Gastrocnemius medialis (tissue), 4 donors: Measurements from ENCODE around the gene FIP1L1. TPM values are rescaled to one million over a fixed set of nuclear protein-coding genes. Genes with fewer than 3 reads are reported as not detected.

Experiments
- ATAC-seq, 2 donors: fragments of 150-250 bp; one replicate each; pipeline ENCODE4 v1.9.1; 2016
- DNase-seq, 2 donors: peaks; one replicate each; pipeline ENCODE4 v3.0.0-alpha.2; 2019
- H3K27ac ChIP-seq, 4 donors: fragments of 200-600 bp; sonication (generic); 1 replicate in 1 of 4; 2 replicates in 3 of 4; pipeline ENCODE4 v1.5.1; 2016 to 2018; ENCODE audit warnings: mild to moderate bottlenecking in 2 of 4, moderate library complexity in 1 of 4
- H3K27me3 ChIP-seq, 3 donors: fragments of 200-600 bp; sonication (generic) in 2 of 3; 1 replicate in 1 of 3; 2 replicates in 2 of 3; pipeline versions ENCODE4 v1.5.1 to v1.6.0; 2016 to 2019; ENCODE audit warnings: mild to moderate bottlenecking in 1 of 3, moderate library complexity in 1 of 3
- H3K36me3 ChIP-seq, 2 donors: fragments of 200-600 bp; sonication (generic) in 1 of 2; one replicate each; pipeline ENCODE4 v1.5.1; 2017 to 2018
- H3K4me1 ChIP-seq, 2 donors: fragments of 200-600 bp; sonication (generic) in 1 of 2; one replicate each; pipeline ENCODE4 v1.5.1; 2016 to 2017; ENCODE audit warnings: mild to moderate bottlenecking in 2 of 2
- H3K4me3 ChIP-seq, 4 donors: fragments of 200-600 bp; sonication (generic) in 3 of 4; 1 replicate in 1 of 4; 2 replicates in 3 of 4; pipeline ENCODE4 v1.5.1; 2016 to 2019; ENCODE audit warnings: mild to moderate bottlenecking in 2 of 4
- H3K9me3 ChIP-seq, 3 donors: fragments of 200-600 bp; sonication (generic) in 2 of 3; 1 replicate in 1 of 3; 2 replicates in 2 of 3; pipeline ENCODE4 v1.5.1; 2016 to 2019
- POLR2A ChIP-seq, 2 donors: fragments of 450-650 bp; IDR thresholded peaks; one replicate each; pipeline ENCODE4 v1.6.1; 2017; ENCODE audit warnings: antibody characterized with exemption in 2 of 2, mild to moderate bottlenecking in 2 of 2, moderate library complexity in 2 of 2
- in situ Hi-C, 4 donors: fragments of 200-750 bp; cut with MboI; loops; one replicate each; pipeline versions ENCODE4 v1.15.0 to v1.8.0; 2017; ENCODE audit warnings: low sequenced_read_pairs in 4 of 4
- intact Hi-C: fragments of 100-400 bp; cut with DNase I; formaldehyde crosslinking; loops from one replicate; pipeline ENCODE4 v1.15.1; 2023; ENCODE audit warnings: low total_unique reads
- total RNA-seq, 4 donors: library from RNA; depleted of rRNA; stranded (reverse); fragments of >200 nt; gene quantifications; one replicate each; pipeline versions ENCODE4 v1.1.0 to v1.2.3, GENCODE V29; 2016
- TF ChIP-seq, protein P1 (sequence below), 5 experiments: fragments of 450-650 bp in 3 of 5; fragments of 200-600 bp in 2 of 5; sonication (generic) in 2 of 5; IDR thresholded peaks in 4 of 5; conservative IDR thresholded peaks in 1 of 5; 1 replicate in 4 of 5; 2 replicates in 1 of 5; pipeline ENCODE4 v1.5.1; 2016 to 2019; ENCODE audit warnings: antibody characterized with exemption in 5 of 5, mild to moderate bottlenecking in 3 of 5, moderate library complexity in 3 of 5

FIP1L1 gene
- total RNA-seq, 4 donors from 2014 or later, result 26.7 to 36.6 (median 31.1) TPM

DNA sequence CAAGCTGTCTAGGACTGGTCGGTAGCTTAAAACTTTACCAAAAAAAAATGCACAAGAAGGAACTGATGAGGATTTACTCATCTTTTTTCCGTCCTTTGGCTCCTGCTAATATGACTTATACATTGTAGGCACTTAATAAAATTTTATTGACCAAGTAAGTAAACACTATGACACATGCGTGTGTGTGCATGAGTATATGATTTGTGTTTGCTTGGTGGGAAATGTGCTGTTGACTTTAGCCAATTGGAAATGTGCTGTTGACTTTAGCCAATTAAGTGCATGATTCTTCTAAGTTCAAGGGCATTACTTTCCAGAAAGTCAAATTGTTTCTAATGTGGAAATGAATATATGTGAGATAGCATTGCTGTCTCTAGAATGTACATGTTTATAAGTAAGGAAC lies 78.3 kb downstream of the FIP1L1 start:
- intact Hi-C loops, result no loop called here
- TF ChIP-seq, protein P1, sequence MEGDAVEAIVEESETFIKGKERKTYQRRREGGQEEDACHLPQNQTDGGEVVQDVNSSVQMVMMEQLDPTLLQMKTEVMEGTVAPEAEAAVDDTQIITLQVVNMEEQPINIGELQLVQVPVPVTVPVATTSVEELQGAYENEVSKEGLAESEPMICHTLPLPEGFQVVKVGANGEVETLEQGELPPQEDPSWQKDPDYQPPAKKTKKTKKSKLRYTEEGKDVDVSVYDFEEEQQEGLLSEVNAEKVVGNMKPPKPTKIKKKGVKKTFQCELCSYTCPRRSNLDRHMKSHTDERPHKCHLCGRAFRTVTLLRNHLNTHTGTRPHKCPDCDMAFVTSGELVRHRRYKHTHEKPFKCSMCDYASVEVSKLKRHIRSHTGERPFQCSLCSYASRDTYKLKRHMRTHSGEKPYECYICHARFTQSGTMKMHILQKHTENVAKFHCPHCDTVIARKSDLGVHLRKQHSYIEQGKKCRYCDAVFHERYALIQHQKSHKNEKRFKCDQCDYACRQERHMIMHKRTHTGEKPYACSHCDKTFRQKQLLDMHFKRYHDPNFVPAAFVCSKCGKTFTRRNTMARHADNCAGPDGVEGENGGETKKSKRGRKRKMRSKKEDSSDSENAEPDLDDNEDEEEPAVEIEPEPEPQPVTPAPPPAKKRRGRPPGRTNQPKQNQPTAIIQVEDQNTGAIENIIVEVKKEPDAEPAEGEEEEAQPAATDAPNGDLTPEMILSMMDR (IDR thresholded peaks at IDR 0.05 in 4 of 5, conservative IDR thresholded peaks at IDR 0.05 in 1 of 5), result no peak
- no peak for TF ChIP-seq POLR2A (IDR thresholded peaks at IDR 0.05)
- in situ Hi-C loops, result no loop called here
- H3K27me3 ChIP-seq, result no peaks in the 10 kb centered on the region
- no peaks in the 10 kb centered on the region for H3K9me3 ChIP-seq
- no peak overlapping the region for H3K27ac ChIP-seq
- DNase-seq (no peak), ATAC-seq (no peak)
- H3K36me3 ChIP-seq, result peaks cover 0 to 62% of the 10 kb centered on the region in 2 donors
- peaks cover 0 to 3% of the 10 kb centered on the region in 2 donors for H3K4me1 ChIP-seq
- no peak overlapping the region for H3K4me3 ChIP-seq

DNA sequence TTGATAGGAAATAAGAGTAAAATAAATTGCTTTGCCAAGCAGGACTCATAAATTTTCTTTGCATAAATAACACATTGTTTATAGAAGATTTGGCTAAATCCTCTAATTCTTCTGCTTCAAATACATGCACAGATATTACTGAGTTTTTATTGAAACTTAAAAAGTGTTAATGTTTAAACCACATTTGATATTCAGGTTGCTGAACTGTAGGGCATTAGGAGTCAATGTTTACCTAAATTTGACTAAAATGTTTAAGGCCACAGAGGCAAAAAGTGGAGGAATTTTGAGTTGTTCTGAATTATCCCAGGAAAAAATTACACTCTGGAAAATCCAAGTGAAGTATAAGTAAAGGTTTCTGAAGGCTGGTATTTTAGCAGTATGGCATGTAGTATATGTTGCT lies 78.7 kb downstream of the FIP1L1 start:
- H3K4me3 ChIP-seq, result no peak overlapping the region
- H3K9me3 ChIP-seq, result no peaks in the 10 kb centered on the region
- in situ Hi-C loops (no loop called here), intact Hi-C loops (no loop called here)
- no peaks in the 10 kb centered on the region for H3K27me3 ChIP-seq
- no peak for DNase-seq
- peaks cover 0 to 66% of the 10 kb centered on the region in 2 donors for H3K36me3 ChIP-seq
- TF ChIP-seq POLR2A (IDR thresholded peaks at IDR 0.05), result no peak
- TF ChIP-seq, protein P1 (IDR thresholded peaks at IDR 0.05 in 4 of 5, conservative IDR thresholded peaks at IDR 0.05 in 1 of 5), result no peak
- no peak overlapping the region for H3K27ac ChIP-seq
- H3K4me1 ChIP-seq, result peaks cover 0 to 3% of the 10 kb centered on the region in 2 donors
- ATAC-seq, result no peak

DNA sequence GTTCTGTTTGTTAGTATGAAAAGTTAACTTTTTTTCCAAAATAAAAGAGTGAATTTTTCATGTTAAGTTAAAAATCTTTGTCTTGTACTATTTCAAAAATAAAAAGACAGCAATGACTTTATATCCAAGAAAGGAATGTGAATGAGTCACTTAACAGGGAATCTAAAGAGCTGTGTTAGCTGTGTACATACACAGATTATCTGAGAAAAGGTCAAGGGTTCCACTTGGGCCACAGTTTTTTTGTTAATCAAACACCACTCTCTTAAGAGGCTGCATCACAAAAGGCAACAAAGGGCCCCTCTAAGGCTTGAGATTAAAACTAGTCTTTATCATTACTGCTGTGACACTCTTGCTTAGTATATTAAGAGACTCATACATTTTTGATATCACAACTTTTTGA lies 82.1 kb downstream of the FIP1L1 start:
- H3K36me3 ChIP-seq, result peaks cover 0 to 58% of the 10 kb centered on the region in 2 donors
- no peak for ATAC-seq
- H3K4me3 ChIP-seq, result no peak overlapping the region
- H3K27ac ChIP-seq, result no peak overlapping the region
- TF ChIP-seq POLR2A (IDR thresholded peaks at IDR 0.05), result no peak
- TF ChIP-seq, protein P1 (IDR thresholded peaks at IDR 0.05 in 4 of 5, conservative IDR thresholded peaks at IDR 0.05 in 1 of 5), result no peak
- H3K27me3 ChIP-seq, result no peaks in the 10 kb centered on the region
- in situ Hi-C loops (no loop called here), intact Hi-C loops (no loop called here)
- H3K9me3 ChIP-seq, result no peaks in the 10 kb centered on the region
- H3K4me1 ChIP-seq, result no peaks in the 10 kb centered on the region
- no peak for DNase-seq

DNA sequence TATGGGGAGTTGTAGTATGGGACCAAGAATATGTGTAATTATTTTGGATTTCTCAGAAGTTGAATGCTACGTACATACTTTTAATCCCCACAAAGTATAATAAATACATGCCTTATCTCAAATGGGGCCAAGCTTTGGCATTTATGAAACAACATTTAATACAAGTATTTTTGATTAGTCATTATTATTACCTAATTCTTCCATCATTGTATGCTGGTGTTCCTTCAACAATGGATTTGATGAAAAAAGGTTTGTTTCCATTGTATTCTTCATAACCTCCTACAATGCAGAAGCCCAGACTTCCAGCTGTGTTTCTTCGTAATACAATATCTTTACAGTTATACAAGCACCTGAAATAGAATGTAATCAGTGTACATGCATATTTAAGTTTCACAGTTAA lies 83.8 kb downstream of the FIP1L1 start:
- peaks cover 0 to 45% of the 10 kb centered on the region in 2 donors for H3K36me3 ChIP-seq
- H3K27me3 ChIP-seq, result no peaks in the 10 kb centered on the region
- no peak overlapping the region for H3K27ac ChIP-seq
- in situ Hi-C loops (no loop called here), intact Hi-C loops (loop anchor here (10.0 kb wide), 1 partner anchor 1614 kb away; no protein-coding TSS in a partner anchor)
- TF ChIP-seq, protein P1 (IDR thresholded peaks at IDR 0.05 in 4 of 5, conservative IDR thresholded peaks at IDR 0.05 in 1 of 5), result no peak
- TF ChIP-seq POLR2A (IDR thresholded peaks at IDR 0.05), result no peak
- H3K9me3 ChIP-seq, result no peaks in the 10 kb centered on the region
- no peaks in the 10 kb centered on the region for H3K4me1 ChIP-seq
- ATAC-seq (no peak), DNase-seq (no peak)
- no peak overlapping the region for H3K4me3 ChIP-seq

DNA sequence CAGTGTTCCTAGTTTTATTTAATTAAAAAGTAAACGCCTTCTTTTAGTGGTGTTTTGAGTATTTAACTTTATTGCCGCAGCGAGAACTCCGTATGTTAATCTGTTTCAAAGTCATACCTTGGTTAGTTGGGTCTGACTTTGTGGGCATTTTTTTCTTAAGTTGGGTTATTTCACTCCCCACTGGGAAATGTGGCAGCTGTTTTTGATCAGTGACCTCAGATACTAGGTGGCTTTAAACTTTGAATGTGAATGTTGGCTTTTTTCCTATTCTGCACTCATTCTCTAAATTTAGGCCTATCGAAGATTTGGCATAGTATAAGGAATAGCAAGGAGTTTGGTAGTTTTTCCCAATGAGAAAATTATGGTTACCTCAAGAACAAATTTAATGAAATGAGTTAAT lies 85.9 kb downstream of the FIP1L1 start:
- DNase-seq (no peak), ATAC-seq (no peak)
- no peaks in the 10 kb centered on the region for H3K27me3 ChIP-seq
- H3K4me1 ChIP-seq, result no peaks in the 10 kb centered on the region
- no peak overlapping the region for H3K4me3 ChIP-seq
- no peak overlapping the region for H3K27ac ChIP-seq
- intact Hi-C loops (loop anchor here (10.0 kb wide), 1 partner anchor 1611 kb away; no protein-coding TSS in a partner anchor), in situ Hi-C loops (no loop called here)
- TF ChIP-seq, protein P1 (IDR thresholded peaks at IDR 0.05 in 4 of 5, conservative IDR thresholded peaks at IDR 0.05 in 1 of 5), result no peak
- TF ChIP-seq POLR2A (IDR thresholded peaks at IDR 0.05), result no peak
- H3K36me3 ChIP-seq, result peaks cover 0 to 44% of the 10 kb centered on the region in 2 donors
- H3K9me3 ChIP-seq, result no peaks in the 10 kb centered on the region
